Measurements from ENCODE around the gene RASL10A.

The RASL10A gene

GRCh38 chr22:29266564-29267461, 48.7 kb downstream of the RASL10A start:
- no peak for DNase-seq

DNA sequence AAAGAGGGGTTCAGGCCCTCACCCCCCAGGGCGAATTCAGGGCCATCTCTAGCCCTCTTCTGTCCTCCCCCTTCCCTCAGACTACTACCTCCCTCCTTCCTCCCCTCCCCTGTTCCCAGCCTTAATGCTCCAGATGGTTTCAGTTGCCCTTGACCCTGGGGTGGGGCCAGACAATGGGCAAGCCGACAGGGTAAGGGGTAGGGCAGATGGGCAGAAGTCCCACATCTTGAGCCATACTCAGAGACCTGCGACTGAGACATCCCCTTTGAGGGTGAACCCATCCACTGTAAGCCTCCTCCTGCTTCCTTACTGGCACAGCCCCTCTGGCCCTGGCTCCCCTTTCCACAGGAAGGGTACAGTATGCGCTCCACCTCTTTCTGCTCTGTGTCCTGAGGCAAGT, 49.6 kb downstream of the RASL10A start:
- no peak for DNase-seq

DNA sequence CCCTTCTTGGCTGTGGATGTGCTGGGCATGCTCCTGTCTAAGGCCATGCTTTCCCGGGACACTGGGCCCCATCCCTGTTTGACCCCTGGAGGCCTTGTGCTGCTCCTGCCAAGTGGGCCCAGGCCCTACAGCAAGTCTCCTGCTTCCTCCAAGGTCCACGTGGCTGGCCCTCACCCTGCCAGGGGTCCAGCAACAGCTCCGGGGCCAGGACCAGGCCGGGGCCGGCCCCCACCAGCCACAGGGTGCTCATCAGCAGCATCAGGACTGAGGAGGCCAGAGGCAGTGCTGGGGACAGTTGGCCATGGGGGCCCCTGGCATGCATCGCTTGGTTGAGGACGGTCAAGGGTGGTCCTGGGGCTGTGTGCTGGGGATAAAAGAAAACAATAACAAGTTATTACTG, 50.2 kb downstream of the RASL10A start:
- DNase-seq, result no peak

GRCh38 chr22:29263791-29264276, 51.7 kb downstream of the RASL10A start:
- no peak for DNase-seq

Data from CD4-positive, alpha-beta T cell treated with Interleukin-4 for 1 hour (primary cell).